ENCODE data around the gene LYPD3.

The LYPD3 gene

GRCh38 chr19:43430976-43431375, 34.4 kb downstream of the LYPD3 start:
- no peak for DNase-seq (ENCODE audit: low read depth, low spot score)

GRCh38 chr19:43430142-43430710, 35.2 kb downstream of the LYPD3 start:
- no peak for DNase-seq (ENCODE audit: low read depth, low spot score)

GRCh38 chr19:43429395-43429794, 36.0 kb downstream of the LYPD3 start:
- no peak for DNase-seq (ENCODE audit: low read depth, low spot score)

- no peak for DNase-seq (ENCODE audit: low read depth, low spot score)
Observed at GRCh38 chr19:43425567-43426392, 39.6 kb downstream of the LYPD3 start.

- no peak for DNase-seq (ENCODE audit: low read depth, low spot score)
Observed at GRCh38 chr19:43423779-43424178, 41.6 kb downstream of the LYPD3 start.

GRCh38 chr19:43422689-43423066, 42.7 kb downstream of the LYPD3 start:
- no peak for DNase-seq (ENCODE audit: low read depth, low spot score)

GRCh38 chr19:43422000-43422688, 43.3 kb downstream of the LYPD3 start:
- DNase-seq (ENCODE audit: low read depth, low spot score) = no peak

- no peak for DNase-seq (ENCODE audit: low read depth, low spot score)
Observed at GRCh38 chr19:43420954-43421353, 44.5 kb downstream of the LYPD3 start.

GRCh38 chr19:43416951-43417623, 48.3 kb downstream of the LYPD3 start:
- no peak for DNase-seq (ENCODE audit: low read depth, low spot score)

GRCh38 chr19:43414554-43414953, 50.9 kb downstream of the LYPD3 start, which contains the start of gene TEX101:
Gene TEX101 (plus strand): TSS chr19:43414890. CDS start chr19:43415920, 1,030 bp downstream.
- no peak for DNase-seq (ENCODE audit: low read depth, low spot score)

- DNase-seq (ENCODE audit: low read depth, low spot score) = no peak
Observed at GRCh38 chr19:43412441-43412840, 53.0 kb downstream of the LYPD3 start.
